HCT116 (cell line): ENCODE data around the gene BAIAP2L2.

ENCODE experiments used
- CTCF ChIP-seq, 3 experiments: fragments of 200-600 bp in 1 of 3; sonication (generic) in 1 of 3; IDR thresholded peaks in 2 of 3; conservative IDR thresholded peaks in 1 of 3; 2 replicates each; pipeline ENCODE4 v1.5.1; 2012 to 2017; ENCODE audit warnings: low read depth in 2 of 3, low read length in 2 of 3, antibody characterized with exemption in 1 of 3, borderline replicate concordance in 1 of 3, control low read depth in 1 of 3, mild to moderate bottlenecking in 1 of 3, mixed read lengths in 1 of 3, mixed run types in 1 of 3, moderate library complexity in 1 of 3; ENCODE audit not compliant: insufficient read depth in 1 of 3
- EZH2phosphoT487 ChIP-seq: fragments of 200-600 bp; IDR thresholded peaks from 2 replicates; pipeline ENCODE4 v1.6.1; 2018; ENCODE audit warnings: antibody characterized with exemption, borderline replicate concordance
- POLR2AphosphoS5 ChIP-seq: IDR thresholded peaks from 2 replicates; pipeline ENCODE4 v1.6.1; 2011; ENCODE audit warnings: mild to moderate bottlenecking, low read depth, low read length, moderate library complexity

DNA sequence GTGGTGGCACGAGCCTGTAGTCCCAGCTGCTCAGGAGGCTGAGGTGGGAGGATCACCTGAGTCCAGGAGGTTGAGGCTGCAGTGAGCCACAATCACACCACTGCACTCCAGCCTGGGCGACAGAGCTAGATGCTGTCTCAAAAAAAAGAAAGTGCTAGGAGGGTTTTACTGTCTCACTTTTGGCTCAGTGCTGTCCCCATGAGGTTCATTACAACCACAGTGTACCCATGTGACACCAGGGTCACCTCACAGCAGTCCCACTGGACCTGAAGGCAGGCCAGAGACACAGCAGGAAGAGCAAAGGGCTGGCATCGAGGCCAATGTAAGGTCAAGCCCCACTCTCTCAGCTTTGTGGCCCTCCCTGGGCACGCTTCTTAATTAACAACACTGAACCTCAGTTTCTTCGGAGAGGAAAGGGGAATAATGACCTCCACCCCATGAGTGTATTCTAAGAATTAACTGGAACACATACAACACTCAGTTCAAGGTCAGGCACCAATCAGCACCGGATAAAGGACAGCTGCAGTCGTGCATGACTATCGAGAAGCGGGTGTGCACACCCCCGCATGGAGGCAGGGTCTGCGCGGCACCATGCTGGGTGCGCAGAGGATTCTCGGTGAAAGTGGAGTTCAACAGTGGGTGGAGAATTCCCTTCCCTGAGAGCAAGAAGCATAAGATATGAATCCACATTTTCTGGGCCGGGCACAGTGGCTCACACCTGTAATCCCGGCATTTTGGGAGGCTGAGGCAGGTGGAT, 30.9 kb upstream of the BAIAP2L2 start:
- TF ChIP-seq CTCF (IDR thresholded peaks at IDR 0.05 in 2 of 3, conservative IDR thresholded peaks at IDR 0.05 in 1 of 3; ENCODE audit: borderline replicate concordance in 1 of 3, insufficient read depth in 1 of 3, low read depth in 2 of 3, low read length in 2 of 3) (no peak), POLR2AphosphoS5 (no peak), EZH2phosphoT487 (no peak)
